BE2C (cell line): Measurements from ENCODE around the gene IL17C.

Experiments used
- DNase-seq: peaks from one replicate; pipeline ENCODE4 v3.0.0-alpha.2; 2020
- H3K27me3 ChIP-seq: fragments of 250-450 bp; sonication (Bioruptor Pico); 2 replicates; pipeline ENCODE4 v1.5.1; 2020; ENCODE audit warnings: mild to moderate bottlenecking
- H3K36me3 ChIP-seq: fragments of 250-450 bp; sonication (Bioruptor Pico); 2 replicates; pipeline ENCODE4 v1.5.1; 2020; ENCODE audit warnings: mild to moderate bottlenecking
- H3K4me1 ChIP-seq: fragments of 250-450 bp; sonication (Bioruptor Pico); 2 replicates; pipeline ENCODE4 v1.5.1; 2020
- H3K4me3 ChIP-seq: 2 replicates; pipeline ENCODE4 v1.5.1; 2011; ENCODE audit warnings: low read depth, low read length
- H3K9me3 ChIP-seq: fragments of 250-450 bp; sonication (Bioruptor Pico); 2 replicates; pipeline ENCODE4 v1.5.1; 2020
- TF ChIP-seq, protein P1 (sequence below): IDR thresholded peaks from 2 replicates; pipeline ENCODE4 v1.5.1; 2012; ENCODE audit warnings: mild to moderate bottlenecking, low read depth, low read length

The IL17C gene

DNA sequence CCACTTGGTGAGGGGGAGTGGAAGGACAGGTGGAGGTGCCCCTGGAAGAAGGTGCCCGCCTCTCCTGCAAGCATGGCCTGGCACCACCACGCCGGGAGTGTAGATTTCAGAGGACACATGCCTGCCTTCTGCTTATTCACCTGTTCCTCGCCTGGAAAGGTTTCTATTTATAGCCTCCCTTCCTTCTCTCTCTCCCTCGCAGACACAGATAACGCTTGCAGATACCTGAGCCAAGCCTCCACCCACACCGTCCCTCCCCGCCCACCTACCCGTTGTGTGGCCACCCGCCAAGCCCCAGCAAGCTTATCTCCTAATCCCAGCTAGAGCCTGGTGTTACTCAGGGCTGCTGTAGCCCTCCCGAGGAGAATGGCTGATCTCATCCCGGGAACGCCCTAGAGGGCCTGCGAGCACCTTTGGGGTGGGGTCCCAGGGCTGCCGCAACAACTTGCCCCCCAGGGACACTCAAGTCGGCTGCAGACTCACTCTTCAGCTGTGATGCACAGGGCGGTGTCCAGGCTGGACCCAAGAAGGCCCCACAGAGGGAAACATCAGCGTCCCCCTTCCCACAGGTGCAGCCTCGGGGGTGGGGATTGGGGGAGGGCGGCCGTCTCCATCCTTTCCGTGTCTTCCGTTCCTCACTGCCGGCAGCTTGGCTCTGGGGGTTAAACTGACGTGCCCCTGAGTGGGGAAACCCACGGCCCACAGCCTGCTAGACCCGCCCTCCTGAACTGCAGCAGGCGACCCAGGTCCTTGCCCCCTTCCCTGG, 49.8 kb downstream of the IL17C start:
- TF ChIP-seq, protein P1, sequence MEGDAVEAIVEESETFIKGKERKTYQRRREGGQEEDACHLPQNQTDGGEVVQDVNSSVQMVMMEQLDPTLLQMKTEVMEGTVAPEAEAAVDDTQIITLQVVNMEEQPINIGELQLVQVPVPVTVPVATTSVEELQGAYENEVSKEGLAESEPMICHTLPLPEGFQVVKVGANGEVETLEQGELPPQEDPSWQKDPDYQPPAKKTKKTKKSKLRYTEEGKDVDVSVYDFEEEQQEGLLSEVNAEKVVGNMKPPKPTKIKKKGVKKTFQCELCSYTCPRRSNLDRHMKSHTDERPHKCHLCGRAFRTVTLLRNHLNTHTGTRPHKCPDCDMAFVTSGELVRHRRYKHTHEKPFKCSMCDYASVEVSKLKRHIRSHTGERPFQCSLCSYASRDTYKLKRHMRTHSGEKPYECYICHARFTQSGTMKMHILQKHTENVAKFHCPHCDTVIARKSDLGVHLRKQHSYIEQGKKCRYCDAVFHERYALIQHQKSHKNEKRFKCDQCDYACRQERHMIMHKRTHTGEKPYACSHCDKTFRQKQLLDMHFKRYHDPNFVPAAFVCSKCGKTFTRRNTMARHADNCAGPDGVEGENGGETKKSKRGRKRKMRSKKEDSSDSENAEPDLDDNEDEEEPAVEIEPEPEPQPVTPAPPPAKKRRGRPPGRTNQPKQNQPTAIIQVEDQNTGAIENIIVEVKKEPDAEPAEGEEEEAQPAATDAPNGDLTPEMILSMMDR = no peak
- DNase-seq = no peak
- Histone ChIP-seq H3K4me3 (no peak overlapping the region), H3K4me1 (no peaks in the 10 kb centered on the region), H3K9me3 (no peaks in the 10 kb centered on the region), H3K36me3 (no peaks in the 10 kb centered on the region), H3K27me3 (peaks cover 36% of the 10 kb centered on the region)
